H1 (cell line): ENCODE data around the gene FBXO41. TPM values are rescaled to one million over a fixed set of nuclear protein-coding genes. Genes with fewer than 3 reads are reported as not detected.

Source experiments
- CTCF ChIA-PET: fragments of 300-600 bp; sonication (Branson Sonifier 250); formaldehyde crosslinking; loops from one replicate; lab custom pipeline; 2021; ENCODE audit not compliant: partially characterized antibody; lab: Charles Lee
- POLR2A ChIA-PET: fragments of 300-600 bp; sonication (Branson Sonifier 250); formaldehyde crosslinking; loops from one replicate; lab custom pipeline; 2021; ENCODE audit warnings: inconsistent platforms; ENCODE audit not compliant: partially characterized antibody; lab: Charles Lee
- DNase-seq, 2 experiments: peaks; one replicate each; pipeline versions ENCODE4 v3.0.0 to v3.0.0-alpha.2; 2010 to 2022; ENCODE audit warnings: low spot score in 2 of 2, low read depth in 1 of 2, mixed read lengths in 1 of 2
- FAIRE-seq: peaks from 2 replicates; lab custom pipeline; 2011; peaks lifted over from hg19 to GRCh38; lab: Jason Lieb, UNC
- H2AFZ ChIP-seq: 2 replicates; pipeline ENCODE4 v1.8.1; 2012; ENCODE audit warnings: low read length, inconsistent platforms
- H2AK5ac ChIP-seq: 2 replicates; pipeline ENCODE4 v1.6.1; 2013; ENCODE audit warnings: low read depth, low read length
- H2BK120ac ChIP-seq: replicated peaks from 2 replicates; pipeline ENCODE3; 2013; ENCODE audit warnings: low read depth, low read length, inconsistent platforms
- H2BK12ac ChIP-seq: 2 replicates; pipeline ENCODE4 v1.6.1; 2013; ENCODE audit warnings: low read depth, low read length
- H2BK15ac ChIP-seq: 2 replicates; pipeline ENCODE4 v1.6.1; 2013; ENCODE audit warnings: low read length
- H2BK20ac ChIP-seq: 2 replicates; pipeline ENCODE4 v1.6.1; 2013; ENCODE audit warnings: low read length
- H2BK5ac ChIP-seq: 2 replicates; pipeline ENCODE4 v1.6.1; 2013; ENCODE audit warnings: low read depth, low read length
- H3K14ac ChIP-seq: 2 replicates; pipeline ENCODE4 v1.6.1; 2013; ENCODE audit warnings: inconsistent platforms; ENCODE audit not compliant: insufficient read length
- H3K18ac ChIP-seq: 2 replicates; pipeline ENCODE4 v1.6.1; 2013; ENCODE audit warnings: low read length; ENCODE audit errors: extremely low read depth
- H3K23ac ChIP-seq: 2 replicates; pipeline ENCODE4 v1.6.1; 2013; ENCODE audit warnings: inconsistent platforms; ENCODE audit not compliant: insufficient read length
- H3K23me2 ChIP-seq: 2 replicates; pipeline ENCODE4 v1.6.1; 2013; ENCODE audit warnings: low read depth, low read length
- H3K27ac ChIP-seq: 2 replicates; pipeline ENCODE4 v1.6.1; 2011; ENCODE audit warnings: low read depth, low read length, inconsistent platforms
- H3K27me3 ChIP-seq, 4 experiments: replicated peaks in 1 of 4; 1 replicate in 1 of 4; 2 replicates in 3 of 4; pipeline versions ENCODE4 v1.6.1 to v1.8.1; 2011 to 2013; ENCODE audit warnings: low read length in 3 of 4, mild to moderate bottlenecking in 3 of 4, inconsistent platforms in 2 of 4, mixed read lengths in 2 of 4, moderate library complexity in 1 of 4; ENCODE audit not compliant: control insufficient read depth in 3 of 4, insufficient read depth in 3 of 4; ENCODE audit errors: extremely low read depth in 1 of 4
- H3K36me3 ChIP-seq, 4 experiments: 2 replicates each; pipeline versions ENCODE4 v1.6.1 to v1.8.1; 2011 to 2013; ENCODE audit warnings: mild to moderate bottlenecking in 4 of 4, low read length in 3 of 4, moderate library complexity in 2 of 4, control low read depth in 1 of 4, inconsistent platforms in 1 of 4; ENCODE audit not compliant: insufficient read depth in 4 of 4, control insufficient read depth in 2 of 4
- H3K4ac ChIP-seq: replicated peaks from 2 replicates; pipeline ENCODE3; 2013; ENCODE audit warnings: low read length, low read depth, mixed read lengths, inconsistent platforms; ENCODE audit not compliant: insufficient read length
- H3K4me1 ChIP-seq, 4 experiments: replicated peaks in 1 of 4; 1 replicate in 1 of 4; 2 replicates in 3 of 4; pipeline versions ENCODE4 v1.6.1 to v1.8.1; 2011 to 2013; ENCODE audit warnings: low read length in 3 of 4, inconsistent platforms in 2 of 4, mixed read lengths in 1 of 4; ENCODE audit not compliant: insufficient read depth in 4 of 4, control insufficient read depth in 3 of 4
- H3K4me2 ChIP-seq, 2 experiments: 2 replicates each; pipeline versions ENCODE4 v1.6.1 to v1.8.1; 2011 to 2013; ENCODE audit warnings: low read depth in 2 of 2, low read length in 2 of 2, control low read depth in 1 of 2, inconsistent platforms in 1 of 2, mild to moderate bottlenecking in 1 of 2; ENCODE audit not compliant: insufficient read depth in 1 of 2
- H3K4me3 ChIP-seq, 4 experiments: fragments of 200-600, 300-600 bp in 1 of 4; sonication (generic), shearing (Covaris generic), sonication (Bioruptor Twin) in 1 of 4; 2 replicates each; pipeline versions ENCODE4 v1.5.1 to v1.8.1; 2011 to 2016; ENCODE audit warnings: low read length in 4 of 4, low read depth in 3 of 4, control low read depth in 2 of 4, inconsistent platforms in 2 of 4, mild to moderate bottlenecking in 2 of 4, mixed read lengths in 1 of 4, moderate library complexity in 1 of 4; ENCODE audit not compliant: insufficient read depth in 2 of 4; ENCODE audit errors: extremely low read depth in 1 of 4
- H3K56ac ChIP-seq: replicated peaks from 2 replicates; pipeline ENCODE3; 2013; ENCODE audit warnings: low read depth, mild to moderate bottlenecking, mixed read lengths, low read length, inconsistent platforms; ENCODE audit not compliant: insufficient read length
- H3K79me1 ChIP-seq: 2 replicates; pipeline ENCODE4 v1.6.1; 2013; ENCODE audit warnings: low read depth, low read length, control low read depth
- H3K79me2 ChIP-seq, 2 experiments: 2 replicates each; pipeline versions ENCODE4 v1.6.1 to v1.8.1; 2012 to 2013; ENCODE audit warnings: low read length in 2 of 2, mild to moderate bottlenecking in 2 of 2, inconsistent platforms in 1 of 2; ENCODE audit not compliant: insufficient read depth in 2 of 2, control insufficient read depth in 1 of 2
- H3K9ac ChIP-seq, 4 experiments: replicated peaks in 1 of 4; 1 replicate in 1 of 4; 2 replicates in 3 of 4; pipeline versions ENCODE4 v1.6.1 to v1.8.1; 2011 to 2013; ENCODE audit warnings: low read depth in 3 of 4, low read length in 3 of 4, control low read depth in 2 of 4, mild to moderate bottlenecking in 2 of 4, moderate library complexity in 2 of 4, inconsistent platforms in 1 of 4; ENCODE audit errors: extremely low read depth in 1 of 4
- H3K9me3 ChIP-seq, 2 experiments: 2 replicates each; pipeline versions ENCODE4 v1.6.1 to v1.8.1; 2012 to 2013; ENCODE audit warnings: mild to moderate bottlenecking in 2 of 2, moderate library complexity in 2 of 2, control low read depth in 1 of 2, inconsistent platforms in 1 of 2, low read depth in 1 of 2, low read length in 1 of 2, mixed read lengths in 1 of 2; ENCODE audit not compliant: insufficient read depth in 2 of 2
- H4K20me1 ChIP-seq, 2 experiments: replicated peaks in 1 of 2; 2 replicates each; pipeline versions ENCODE3 to v1.8.1; 2011 to 2013; ENCODE audit warnings: inconsistent platforms in 2 of 2, low read length in 2 of 2, mild to moderate bottlenecking in 1 of 2; ENCODE audit not compliant: insufficient read depth in 2 of 2, control insufficient read depth in 1 of 2
- H4K5ac ChIP-seq: 2 replicates; pipeline ENCODE4 v1.6.1; 2013; ENCODE audit warnings: low read length, low read depth, mixed read lengths, inconsistent platforms; ENCODE audit not compliant: insufficient read length
- H4K8ac ChIP-seq: 2 replicates; pipeline ENCODE4 v1.8.0; 2013; ENCODE audit warnings: mild to moderate bottlenecking, moderate library complexity, low read length, inconsistent platforms; ENCODE audit not compliant: insufficient read depth; ENCODE audit errors: extremely low read depth
- H4K91ac ChIP-seq: replicated peaks from 2 replicates; pipeline ENCODE3; 2013; ENCODE audit warnings: low read length, mixed read lengths, inconsistent platforms; ENCODE audit not compliant: insufficient read length
- ASH2L ChIP-seq: fragments of 200-600, 300-600 bp; sonication (generic); IDR thresholded peaks from one replicate; pipeline ENCODE4 v1.7.1; 2017; ENCODE audit warnings: low read length
- CBX8 ChIP-seq: fragments of 300-800, 300-1000 bp; sonication (generic); IDR thresholded peaks from 2 replicates; pipeline ENCODE4 v1.7.1; 2016; ENCODE audit warnings: low read depth, low read length, borderline replicate concordance
- EP300 ChIP-seq, 2 experiments: IDR thresholded peaks; 1 replicate in 1 of 2; 2 replicates in 1 of 2; pipeline ENCODE4 v1.6.1; 2011 to 2012; ENCODE audit warnings: low read depth in 2 of 2, low read length in 2 of 2, mild to moderate bottlenecking in 2 of 2, borderline replicate concordance in 1 of 2, inconsistent platforms in 1 of 2, moderate library complexity in 1 of 2
- KDM1A ChIP-seq: fragments of 200-600, 300-600 bp; sonication (generic); IDR thresholded peaks from 2 replicates; pipeline ENCODE4 v1.7.1; 2016; ENCODE audit warnings: mild to moderate bottlenecking, low read length, borderline replicate concordance
- NANOG ChIP-seq: IDR thresholded peaks from 2 replicates; pipeline ENCODE4 v1.6.1; 2011; ENCODE audit warnings: low read length, low read depth, mild to moderate bottlenecking, inconsistent platforms; ENCODE audit not compliant: insufficient read depth, poor library complexity, severe bottlenecking
- NRF1 ChIP-seq: IDR thresholded peaks from 2 replicates; pipeline ENCODE4 v1.6.1; 2011; ENCODE audit warnings: mild to moderate bottlenecking, low read depth, low read length, improper control_type of control experiment
- RNF2 ChIP-seq: fragments of 200-900, 300-1000 bp; sonication (generic); IDR thresholded peaks from 2 replicates; pipeline ENCODE4 v1.7.1; 2016; ENCODE audit warnings: borderline replicate concordance, low read depth, mild to moderate bottlenecking, antibody characterized with exemption, low read length; ENCODE audit not compliant: poor library complexity, severe bottlenecking; ENCODE audit errors: missing control alignments
- SP4 ChIP-seq: IDR thresholded peaks from 2 replicates; pipeline ENCODE4 v1.6.1; 2012; ENCODE audit warnings: low read length, inconsistent platforms
- SUZ12 ChIP-seq: fragments of 200-600 bp; sonication (generic); IDR thresholded peaks from 2 replicates; pipeline ENCODE4 v1.6.1; 2012; ENCODE audit warnings: mild to moderate bottlenecking, inconsistent platforms, low read length, moderate library complexity, mixed read lengths
- WGBS, 2 experiments: shearing (Covaris generic) in 1 of 2; methylation state at CpG; one replicate each; pipeline versions ENCODE4 v1.1.6 to v1.1.7; 2013 to 2015; ENCODE audit warnings: low lambda C conversion rate in 2 of 2, mixed read lengths in 2 of 2, inconsistent platforms in 1 of 2, low coverage in 1 of 2, missing lambda C conversion rate in 1 of 2; ENCODE audit not compliant: insufficient replicate concordance in 2 of 2, insufficient coverage in 1 of 2, insufficient read length in 1 of 2; ENCODE audit errors: extremely low coverage in 1 of 2, missing lambda C conversion rate in 1 of 2; 5-methylcytosine and 5-hydroxymethylcytosine counted together
- polyA plus RNA-seq, 7 experiments: library from polyadenylated mRNA; depleted of rRNA in 3 of 7; stranded (reverse) in 5 of 7; unstranded in 2 of 7; fragments of >200 nt in 5 of 7; fragments of 200-250 nt in 2 of 7; gene quantifications; 1 replicate in 5 of 7; 2 replicates in 1 of 7; 4 replicates in 1 of 7; pipeline versions ENCODE4 v1.2.1 to v1.2.3, GENCODE V29; 2011 to 2013; ENCODE audit warnings: missing spikeins in 2 of 7, mixed read lengths in 2 of 7
- total RNA-seq: library from RNA; stranded (reverse); fragmentation: NEBNext Ultra II Directional; extraction: Animal tissue kit (Norgen Biotek cat#: 25700); gene quantifications from 2 replicates; pipeline ENCODE4 v1.2.1, GENCODE V29; 2021
- TF ChIP-seq, protein P1 (sequence below): IDR thresholded peaks from 2 replicates; pipeline ENCODE4 v1.6.1; 2012; ENCODE audit warnings: inconsistent platforms

Gene FBXO41
- total and polyA plus RNA-seq, 2 of the 8 experiments (the other 6 are each of a cell fraction or from before 2014, with no cell fraction given): 11.2 to 14.3 TPM

- POLR2A ChIA-PET: interaction anchor here (0.5 to 8.8 kb wide), 23 partner anchors 12 to 1473 kb away, joined by 3 to 113 read pairs (median 6); partner anchors contain the start of genes EGR4, FBXO41, NOTO and RAB11FIP5
- 3% methylated on average over 65 of the region's 67 CpGs; no CpG with 5 or more reads in 1 of the 2 experiments for WGBS, 2 experiments
- H3K56ac ChIP-seq: no peak within 1 kb of the TSS
- no peak within 1 kb of the TSS for H3K23ac ChIP-seq
- DNase-seq (peak; percentile 94 to 98), FAIRE-seq (no peak)
- H3K14ac ChIP-seq: no peak within 1 kb of the TSS
- H4K91ac ChIP-seq: peak within 1 kb of the TSS; percentile 0
- H2BK15ac ChIP-seq: no peak within 1 kb of the TSS; the same call in 1 of the 2 replicates
- H4K8ac ChIP-seq: peak within 1 kb of the TSS; percentile 86; the same call in 1 of the 2 replicates
- H3K9ac ChIP-seq: peak within 1 kb of the TSS; percentile 15 to 85 (median 44)
- H3K4me2 ChIP-seq: peak within 1 kb of the TSS; percentile 94 to 99
- H3K4ac ChIP-seq: no peak within 1 kb of the TSS
- H3K27ac ChIP-seq: peak within 1 kb of the TSS; percentile 30; the same call in 1 of the 2 replicates
- H3K18ac ChIP-seq: no peak within 1 kb of the TSS
- H2BK5ac ChIP-seq: peak within 1 kb of the TSS; percentile 1; the same call in 1 of the 2 replicates
- no peaks in the 10 kb centered on the region; a peak in 2 of 7 replicates for H3K27me3 ChIP-seq
- peak within 1 kb of the TSS; percentile 82; the same call in 1 of the 2 replicates for H2AFZ ChIP-seq
- H3K79me1 ChIP-seq: peaks cover 8% of the 10 kb centered on the region
- H3K79me2 ChIP-seq: peaks cover 38 to 42% of the 10 kb centered on the region in 2 experiments
- H3K4me1 ChIP-seq: peaks cover 10 to 16% (median 13%) of the 10 kb centered on the region in 4 experiments; a peak in 6 of 7 replicates
- H4K5ac ChIP-seq: no peak within 1 kb of the TSS
- peaks cover 21% of the 10 kb centered on the region for H3K23me2 ChIP-seq
- peak within 1 kb of the TSS; percentile 82 to 93 (median 88) for H3K4me3 ChIP-seq
- no peak within 1 kb of the TSS for H2BK12ac ChIP-seq
- H4K20me1 ChIP-seq: peaks cover 9 to 20% of the 10 kb centered on the region in 2 experiments
- H2AK5ac ChIP-seq: no peak within 1 kb of the TSS
- no peak within 1 kb of the TSS for H2BK120ac ChIP-seq
- H2BK20ac ChIP-seq: no peak within 1 kb of the TSS
- H3K9me3 ChIP-seq: no peaks in the 10 kb centered on the region
- peaks cover 0 to 2% (median 0%) of the 10 kb centered on the region in 4 experiments; a peak in 2 of 8 replicates for H3K36me3 ChIP-seq
- CTCF ChIA-PET: interaction anchor here (0.5 to 10.2 kb wide), 9 partner anchors 11 to 147 kb away, joined by 3 to 51 read pairs (median 4); partner anchors contain the start of gene SMYD5
- TF ChIP-seq SP4 (peak; percentile 47; the same call in 1 of the 2 replicates), SUZ12 (no peak), CBX8 (no peak), RNF2 (peak; percentile 48), NRF1 (no peak), KDM1A (no peak), EP300 (IDR thresholded peaks at IDR 0.05; ENCODE audit: borderline replicate concordance in 1 of 2, low read depth in 2 of 2, low read length in 2 of 2) (no peak), NANOG (no peak), ASH2L (no peak)
- TF ChIP-seq, protein P1, sequence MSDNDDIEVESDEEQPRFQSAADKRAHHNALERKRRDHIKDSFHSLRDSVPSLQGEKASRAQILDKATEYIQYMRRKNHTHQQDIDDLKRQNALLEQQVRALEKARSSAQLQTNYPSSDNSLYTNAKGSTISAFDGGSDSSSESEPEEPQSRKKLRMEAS: peak; percentile 69; the same call in 1 of the 2 replicates
Observed at GRCh38 chr2:73233154-73233931, 50.9 kb downstream of the FBXO41 start, which contains the start of gene PRADC1. Gene PRADC1, minus strand, starts transcription at chr2:73233239. Its CDS starts 79 bp downstream, at chr2:73233160.
